Epithelial cell of proximal tubule (primary cell): ENCODE measurements around the gene R3HDM2. TPM values are rescaled to one million over a fixed set of nuclear protein-coding genes. Genes with fewer than 3 reads are reported as not detected.

Experiments
- DNase-seq: peaks from one replicate; pipeline ENCODE4 v3.0.0-alpha.2; 2011; ENCODE audit warnings: low read depth
- H3K4me3 ChIP-seq: 2 replicates; pipeline ENCODE4 v1.5.1; 2011; ENCODE audit warnings: low read depth, mild to moderate bottlenecking, low read length
- CTCF ChIP-seq: conservative IDR thresholded peaks from 2 replicates; pipeline ENCODE4 v1.5.1; 2012; ENCODE audit warnings: low read depth, mild to moderate bottlenecking, low read length
- total RNA-seq: library from RNA; depleted of rRNA; stranded (reverse); fragments of >200 nt; gene quantifications from 2 replicates; pipeline ENCODE4 v1.2.3, GENCODE V29; 2015

The R3HDM2 gene
- total RNA-seq, result 10.5 and 12.5 TPM in 2 replicates

GRCh38 chr12:57430931-57431566 is at the start of gene R3HDM2:
TSS of gene R3HDM2 (minus strand) at chr12:57431043. CDS start at chr12:57310428, 120,615 bp downstream.
- no peak for DNase-seq
- TF ChIP-seq CTCF, result no peak
- peak within 1 kb of the TSS; percentile 79 for H3K4me3 ChIP-seq

GRCh38 chr12:57479376-57480115 is 48.7 kb upstream of the R3HDM2 start, which contains the start of gene ARHGAP9:
TSS of gene ARHGAP9 (minus strand) at chr12:57479866. CDS start at chr12:57479406, 460 bp downstream.
- no peak for TF ChIP-seq CTCF
- no peak for DNase-seq
- H3K4me3 ChIP-seq, result no peak within 1 kb of the TSS

GRCh38 chr12:57479043-57479375 is 48.2 kb upstream of the R3HDM2 start:
- no peak for DNase-seq
- no peak overlapping the region for H3K4me3 ChIP-seq
- no peak for TF ChIP-seq CTCF

- no peak overlapping the region for H3K4me3 ChIP-seq
- no peak for DNase-seq
- TF ChIP-seq CTCF, result no peak
Observed at GRCh38 chr12:57477710-57478681, 47.2 kb upstream of the R3HDM2 start.

- no peak overlapping the region for H3K4me3 ChIP-seq
- no peak for TF ChIP-seq CTCF
- DNase-seq, result no peak
Observed at GRCh38 chr12:57476993-57477709, 46.3 kb upstream of the R3HDM2 start.
